Measurements from ENCODE around the gene ACVRL1. TPM values are rescaled to one million over a fixed set of nuclear protein-coding genes. Genes with fewer than 3 reads are reported as not detected.

ACVRL1 gene
- total RNA-seq, 1 experiment from 2014 or later = not detected

DNA sequence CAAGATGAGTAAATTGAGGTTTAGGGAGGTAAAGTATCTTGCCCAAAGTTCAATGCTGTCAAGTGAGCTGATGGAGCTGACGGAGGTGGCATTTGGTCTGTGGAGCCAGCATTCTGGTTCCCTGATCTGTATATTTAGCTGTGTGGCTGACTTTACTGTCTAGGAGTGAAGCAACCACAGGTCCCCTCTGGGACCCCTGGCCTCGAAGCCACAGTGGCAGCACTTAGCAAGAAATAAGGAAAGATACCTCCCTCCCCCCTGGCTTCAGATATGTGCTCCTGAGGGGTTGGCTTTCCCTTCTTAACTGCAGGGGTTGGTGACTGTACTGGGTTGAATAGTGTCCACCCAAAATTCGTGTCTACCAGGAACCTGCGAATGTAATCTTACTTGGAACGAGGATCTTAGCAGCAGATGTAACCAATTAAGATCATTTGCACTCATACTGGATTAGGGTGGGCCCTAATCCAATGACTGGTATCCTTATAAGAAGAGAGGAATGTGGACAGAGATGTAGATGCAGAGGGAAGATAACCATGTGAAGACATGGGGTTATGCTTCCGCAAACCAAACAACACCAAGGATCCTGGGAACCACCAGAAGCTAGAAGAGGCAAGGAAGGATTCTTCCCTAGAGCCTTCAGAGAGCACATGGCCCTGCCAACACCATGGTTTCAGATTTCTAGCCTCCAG, 42.2 kb downstream of the ACVRL1 start:
- H2AFZ ChIP-seq (ENCODE audit: low read length) = no peak overlapping the region
- H3K9ac ChIP-seq (ENCODE audit: extremely low read depth, insufficient read length, low read length) = no peak overlapping the region
- H3K56ac ChIP-seq (ENCODE audit: insufficient read length, low read depth, low read length) = no peak overlapping the region
- H3K36me3 Mint-ChIP-seq (ENCODE audit: insufficient read depth in 1 of 3, low read depth in 3 of 3) = peaks cover 0 to 5% (median 1%) of the 10 kb centered on the region in 3 experiments; a peak in 2 of 7 replicates
- H3K4me1 Mint-ChIP-seq = peaks cover 11 to 20% of the 10 kb centered on the region in 2 experiments
- H4K5ac ChIP-seq (ENCODE audit: insufficient read length, low read depth, low read length) = no peak overlapping the region
- no peak overlapping the region for H3K27ac ChIP-seq (ENCODE audit: insufficient read length, low read depth, low read length)
- H3K23me2 ChIP-seq (ENCODE audit: insufficient read length, low read depth, low read length, poor library complexity, severe bottlenecking) = peaks cover 12% of the 10 kb centered on the region
- H3K14ac ChIP-seq (ENCODE audit: insufficient read depth, low read length) = no peak overlapping the region
- TF ChIP-seq, protein P1, sequence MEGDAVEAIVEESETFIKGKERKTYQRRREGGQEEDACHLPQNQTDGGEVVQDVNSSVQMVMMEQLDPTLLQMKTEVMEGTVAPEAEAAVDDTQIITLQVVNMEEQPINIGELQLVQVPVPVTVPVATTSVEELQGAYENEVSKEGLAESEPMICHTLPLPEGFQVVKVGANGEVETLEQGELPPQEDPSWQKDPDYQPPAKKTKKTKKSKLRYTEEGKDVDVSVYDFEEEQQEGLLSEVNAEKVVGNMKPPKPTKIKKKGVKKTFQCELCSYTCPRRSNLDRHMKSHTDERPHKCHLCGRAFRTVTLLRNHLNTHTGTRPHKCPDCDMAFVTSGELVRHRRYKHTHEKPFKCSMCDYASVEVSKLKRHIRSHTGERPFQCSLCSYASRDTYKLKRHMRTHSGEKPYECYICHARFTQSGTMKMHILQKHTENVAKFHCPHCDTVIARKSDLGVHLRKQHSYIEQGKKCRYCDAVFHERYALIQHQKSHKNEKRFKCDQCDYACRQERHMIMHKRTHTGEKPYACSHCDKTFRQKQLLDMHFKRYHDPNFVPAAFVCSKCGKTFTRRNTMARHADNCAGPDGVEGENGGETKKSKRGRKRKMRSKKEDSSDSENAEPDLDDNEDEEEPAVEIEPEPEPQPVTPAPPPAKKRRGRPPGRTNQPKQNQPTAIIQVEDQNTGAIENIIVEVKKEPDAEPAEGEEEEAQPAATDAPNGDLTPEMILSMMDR (conservative IDR thresholded peaks at IDR 0.05) = no peak
- no CpG with 5 or more reads among the region's 6 CpGs for WGBS (ENCODE audit: extremely low coverage, insufficient read length, low lambda C conversion rate)
- no peak overlapping the region for H4K8ac ChIP-seq (replicated peaks; ENCODE audit: insufficient read length, low read depth, low read length)
- H2BK12ac ChIP-seq (ENCODE audit: insufficient read length, low read depth, low read length) = no peak overlapping the region
- no peak overlapping the region for H2BK15ac ChIP-seq (ENCODE audit: low read depth, low read length)
- no peak overlapping the region for H3K27ac Mint-ChIP-seq
- H2AK5ac ChIP-seq (ENCODE audit: insufficient read length, low read length) = no peak overlapping the region
- H3K9me3 Mint-ChIP-seq = peaks cover 8 to 9% of the 10 kb centered on the region in 2 experiments
- no peaks in the 10 kb centered on the region for H3K4me1 ChIP-seq (ENCODE audit: insufficient read depth, low read length)
- H2BK120ac ChIP-seq (ENCODE audit: low read depth, low read length, poor library complexity, severe bottlenecking) = no peak overlapping the region
- no peak overlapping the region for H3K23ac ChIP-seq (ENCODE audit: insufficient read length, low read depth, low read length)
- no peak overlapping the region for H2BK20ac ChIP-seq (ENCODE audit: low read depth, low read length, poor library complexity, severe bottlenecking)
- H3K4ac ChIP-seq (ENCODE audit: low read depth, low read length) = no peak overlapping the region
- H3K18ac ChIP-seq (ENCODE audit: insufficient read length, low read depth, low read length) = no peak overlapping the region
- H3K27me3 Mint-ChIP-seq (ENCODE audit: low read depth) = peaks cover 75% of the 10 kb centered on the region
- peaks cover under 1% of the 10 kb centered on the region for H3K9me3 ChIP-seq (ENCODE audit: control insufficient read depth, low read depth, low read length)
- H2BK5ac ChIP-seq (ENCODE audit: insufficient read length, low read length) = no peak overlapping the region
- H3T11ph ChIP-seq (ENCODE audit: low read length) = no peak overlapping the region
- peaks cover 24% of the 10 kb centered on the region; the same call in 1 of the 2 replicates for H3K27me3 ChIP-seq (ENCODE audit: insufficient read depth, low read length)
- H3K79me2 ChIP-seq (ENCODE audit: insufficient read depth, low read length) = 0 out of 2 replicates have a peak, but pooled peaks cover 3% of the 10 kb centered on the region
- no peak overlapping the region for H3K4me3 Mint-ChIP-seq
- H3K4me2 ChIP-seq (ENCODE audit: insufficient read depth, insufficient read length, low read length) = no peak overlapping the region
- H3K79me1 ChIP-seq (ENCODE audit: insufficient read depth, low read depth, low read length, poor library complexity, severe bottlenecking) = no peaks in the 10 kb centered on the region
- no peak overlapping the region for H4K91ac ChIP-seq (ENCODE audit: insufficient read length, low read depth, low read length)
- H4K20me1 ChIP-seq (ENCODE audit: control insufficient read depth, insufficient read depth, insufficient read length) = no peaks in the 10 kb centered on the region
- no peak for DNase-seq
